Smooth muscle cell (in vitro differentiated cells): ENCODE results near the gene GPR3. TPM values are rescaled to one million over a fixed set of nuclear protein-coding genes. Genes with fewer than 3 reads are reported as not detected.

ENCODE experiments used
- DNase-seq: peaks from one replicate; lab custom pipeline; 2025; ENCODE audit not compliant: unreplicated experiment; lab: John Stamatoyannopoulos, UW
- H2AFZ ChIP-seq: fragments of 200-600 bp; sonication (generic); 2 replicates; pipeline ENCODE4 v1.6.0; 2016; ENCODE audit warnings: antibody characterized with exemption, low read depth, mild to moderate bottlenecking
- H3F3A ChIP-seq: fragments of 200-600 bp; sonication (generic); 2 replicates; pipeline ENCODE4 v1.6.0; 2017; ENCODE audit warnings: antibody characterized with exemption, low read depth
- H3K27ac ChIP-seq: fragments of 200-600 bp; sonication (generic); 2 replicates; pipeline ENCODE4 v1.5.1; 2016; ENCODE audit warnings: low read depth, mild to moderate bottlenecking
- H3K27me3 ChIP-seq: fragments of 200-600 bp; sonication (generic); 2 replicates; pipeline ENCODE4 v1.6.1; 2016; ENCODE audit warnings: low read depth, mild to moderate bottlenecking
- H3K36me3 ChIP-seq: fragments of 200-600 bp; sonication (generic); 2 replicates; pipeline ENCODE4 v1.5.1; 2016; ENCODE audit warnings: low read depth
- H3K4me1 ChIP-seq: fragments of 200-600 bp; sonication (generic); 2 replicates; pipeline ENCODE4 v1.5.1; 2016; ENCODE audit warnings: low read depth
- H3K4me2 ChIP-seq: fragments of 200-600 bp; sonication (generic); 2 replicates; pipeline ENCODE4 v1.6.0; 2016; ENCODE audit warnings: mild to moderate bottlenecking
- H3K4me3 ChIP-seq: fragments of 200-600 bp; sonication (generic); 2 replicates; pipeline ENCODE4 v1.5.1; 2016; ENCODE audit warnings: mild to moderate bottlenecking
- H3K79me2 ChIP-seq: fragments of 200-600 bp; sonication (generic); 2 replicates; pipeline ENCODE4 v1.6.0; 2016; ENCODE audit warnings: low read depth, mild to moderate bottlenecking
- H3K9ac ChIP-seq: fragments of 200-600 bp; sonication (generic); 2 replicates; pipeline ENCODE4 v1.6.0; 2016; ENCODE audit warnings: low read depth
- H3K9me3 ChIP-seq: fragments of 200-600 bp; sonication (generic); replicated peaks from 2 replicates; pipeline ENCODE4 v1.5.1; 2016; ENCODE audit warnings: low read depth
- H4K20me1 ChIP-seq: fragments of 200-600 bp; sonication (generic); 2 replicates; pipeline ENCODE4 v1.6.0; 2016; ENCODE audit warnings: low read depth
- WGBS: methylation state at CpG from one replicate; pipeline ENCODE4 v1.1.7; 2016; ENCODE audit warnings: low lambda C conversion rate; 5-methylcytosine and 5-hydroxymethylcytosine counted together
- polyA plus RNA-seq: library from polyadenylated mRNA; unstranded; fragments of >200 nt; fragmentation: Nextera tagmentation; extraction: Ambion mirVana; gene quantifications from 2 replicates; pipeline ENCODE4 v1.2.1, GENCODE V29; 2016
- total RNA-seq: library from RNA; depleted of rRNA; stranded (reverse); fragments of >200 nt; gene quantifications from 2 replicates; pipeline ENCODE4 v1.2.3, GENCODE V29; 2014
- TF ChIP-seq, protein P1 (sequence below): fragments of 200-600 bp; sonication (generic); IDR thresholded peaks from 2 replicates; pipeline ENCODE4 v1.5.1; 2017; ENCODE audit warnings: borderline replicate concordance, mild to moderate bottlenecking, antibody characterized with exemption; ENCODE audit not compliant: insufficient read depth, poor library complexity, severe bottlenecking

Gene GPR3
- total and polyA plus RNA-seq, 2 experiments from 2014 or later, result 2.7 to 4.0 TPM

DNA sequence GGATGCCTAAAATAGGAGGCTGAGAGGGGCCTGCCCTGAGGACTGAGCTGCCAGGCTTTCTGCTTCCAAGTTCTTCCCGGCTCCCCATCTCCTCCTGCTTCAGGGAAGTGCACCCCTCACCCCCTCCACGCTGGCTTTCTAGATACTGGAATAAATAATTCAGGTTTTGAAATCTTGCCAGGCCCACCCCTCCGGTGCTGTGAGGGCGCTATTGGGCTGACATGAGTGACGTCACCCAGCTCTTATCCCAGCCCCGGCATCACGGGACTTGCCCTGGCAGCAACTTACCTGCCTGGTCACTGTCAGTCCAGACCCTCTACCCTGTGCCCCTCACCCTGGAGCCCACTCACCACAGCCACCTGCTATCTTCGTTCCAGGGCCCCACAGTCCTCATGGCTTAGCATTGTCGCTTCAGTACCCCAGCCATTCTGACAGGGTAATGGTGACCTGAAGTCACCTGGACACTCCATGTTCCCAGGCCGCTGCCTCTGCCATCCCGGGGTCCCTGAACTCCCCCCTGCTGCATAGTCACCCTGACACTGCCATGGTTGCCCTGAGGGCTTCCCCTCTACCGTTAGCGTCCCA, 819 bp upstream of the GPR3 start:
- Histone ChIP-seq H2AFZ (no peak overlapping the region), H3K9ac (peak overlapping the region; percentile 43), H3K4me2 (peak overlapping the region; percentile 97), H3K4me3 (peak overlapping the region; percentile 76), H3F3A (peaks cover 5% of the 10 kb centered on the region), H3K4me1 (peaks cover 4% of the 10 kb centered on the region), H4K20me1 (no peaks in the 10 kb centered on the region), H3K27ac (no peak overlapping the region), H3K9me3 (no peaks in the 10 kb centered on the region), H3K27me3 (no peaks in the 10 kb centered on the region), H3K79me2 (no peaks in the 10 kb centered on the region), H3K36me3 (no peaks in the 10 kb centered on the region)
- WGBS, result 27% methylated on average over 11 of the region's 13 CpGs
- no peak for DNase-seq
- TF ChIP-seq, protein P1, sequence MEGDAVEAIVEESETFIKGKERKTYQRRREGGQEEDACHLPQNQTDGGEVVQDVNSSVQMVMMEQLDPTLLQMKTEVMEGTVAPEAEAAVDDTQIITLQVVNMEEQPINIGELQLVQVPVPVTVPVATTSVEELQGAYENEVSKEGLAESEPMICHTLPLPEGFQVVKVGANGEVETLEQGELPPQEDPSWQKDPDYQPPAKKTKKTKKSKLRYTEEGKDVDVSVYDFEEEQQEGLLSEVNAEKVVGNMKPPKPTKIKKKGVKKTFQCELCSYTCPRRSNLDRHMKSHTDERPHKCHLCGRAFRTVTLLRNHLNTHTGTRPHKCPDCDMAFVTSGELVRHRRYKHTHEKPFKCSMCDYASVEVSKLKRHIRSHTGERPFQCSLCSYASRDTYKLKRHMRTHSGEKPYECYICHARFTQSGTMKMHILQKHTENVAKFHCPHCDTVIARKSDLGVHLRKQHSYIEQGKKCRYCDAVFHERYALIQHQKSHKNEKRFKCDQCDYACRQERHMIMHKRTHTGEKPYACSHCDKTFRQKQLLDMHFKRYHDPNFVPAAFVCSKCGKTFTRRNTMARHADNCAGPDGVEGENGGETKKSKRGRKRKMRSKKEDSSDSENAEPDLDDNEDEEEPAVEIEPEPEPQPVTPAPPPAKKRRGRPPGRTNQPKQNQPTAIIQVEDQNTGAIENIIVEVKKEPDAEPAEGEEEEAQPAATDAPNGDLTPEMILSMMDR, result no peak

DNA sequence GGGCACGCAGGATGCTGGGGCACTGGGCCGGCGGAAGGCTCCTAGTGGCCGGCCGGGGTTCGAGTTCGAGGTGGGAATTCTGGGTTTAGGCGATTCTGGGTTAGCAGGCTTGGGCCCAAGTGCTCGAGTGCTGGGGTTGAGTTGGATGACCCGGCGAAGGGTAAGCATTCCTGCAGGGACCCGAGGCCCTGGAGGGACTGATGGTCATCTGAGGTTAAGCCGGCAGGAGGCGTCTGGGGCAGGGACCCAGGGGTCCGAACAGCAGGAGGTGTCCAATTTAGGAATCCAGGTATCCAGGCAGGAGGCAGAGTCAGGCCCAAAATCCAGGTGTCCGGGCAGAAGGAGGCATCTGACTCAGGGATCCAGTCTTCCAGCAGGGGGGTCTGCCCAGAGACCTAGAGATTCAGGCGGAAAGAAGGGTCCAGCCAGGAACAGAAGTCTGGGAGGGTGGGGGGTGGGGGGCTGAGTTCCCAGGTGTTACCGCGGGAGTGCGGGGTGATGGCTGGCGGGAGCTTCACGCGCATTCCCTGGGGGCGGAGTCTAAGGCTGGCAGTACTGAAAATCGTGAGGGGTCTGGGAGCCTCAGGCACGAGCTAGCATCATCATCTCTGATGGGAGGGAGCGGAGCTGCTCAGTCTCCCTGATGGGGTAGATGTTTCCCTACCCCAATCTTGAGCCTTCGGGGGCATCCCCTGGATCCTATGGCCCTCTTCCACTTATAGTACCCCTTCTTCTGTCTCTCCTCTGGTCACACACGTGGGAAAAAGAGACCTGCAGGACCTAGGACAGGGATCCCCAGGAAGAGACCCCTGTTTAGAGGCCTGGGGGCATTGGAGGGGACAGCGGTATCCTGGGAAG, 585 bp downstream of the GPR3 start:
- no peak overlapping the region for H3K27ac ChIP-seq
- H4K20me1 ChIP-seq, result no peaks in the 10 kb centered on the region
- 20% methylated on average over 30 of the region's 30 CpGs for WGBS
- peak overlapping the region; percentile 76 for H3K4me3 ChIP-seq
- no peaks in the 10 kb centered on the region for H3K27me3 ChIP-seq
- no peak for DNase-seq
- peak overlapping the region; percentile 47 for H2AFZ ChIP-seq
- no peaks in the 10 kb centered on the region for H3K36me3 ChIP-seq
- H3K4me1 ChIP-seq, result peaks cover 4% of the 10 kb centered on the region
- H3K9me3 ChIP-seq, result no peaks in the 10 kb centered on the region
- H3K79me2 ChIP-seq, result no peaks in the 10 kb centered on the region
- H3F3A ChIP-seq, result peaks cover 5% of the 10 kb centered on the region
- H3K9ac ChIP-seq, result peak overlapping the region; percentile 94
- H3K4me2 ChIP-seq, result peak overlapping the region; percentile 97
- TF ChIP-seq, protein P1, result peak; percentile 33

DNA sequence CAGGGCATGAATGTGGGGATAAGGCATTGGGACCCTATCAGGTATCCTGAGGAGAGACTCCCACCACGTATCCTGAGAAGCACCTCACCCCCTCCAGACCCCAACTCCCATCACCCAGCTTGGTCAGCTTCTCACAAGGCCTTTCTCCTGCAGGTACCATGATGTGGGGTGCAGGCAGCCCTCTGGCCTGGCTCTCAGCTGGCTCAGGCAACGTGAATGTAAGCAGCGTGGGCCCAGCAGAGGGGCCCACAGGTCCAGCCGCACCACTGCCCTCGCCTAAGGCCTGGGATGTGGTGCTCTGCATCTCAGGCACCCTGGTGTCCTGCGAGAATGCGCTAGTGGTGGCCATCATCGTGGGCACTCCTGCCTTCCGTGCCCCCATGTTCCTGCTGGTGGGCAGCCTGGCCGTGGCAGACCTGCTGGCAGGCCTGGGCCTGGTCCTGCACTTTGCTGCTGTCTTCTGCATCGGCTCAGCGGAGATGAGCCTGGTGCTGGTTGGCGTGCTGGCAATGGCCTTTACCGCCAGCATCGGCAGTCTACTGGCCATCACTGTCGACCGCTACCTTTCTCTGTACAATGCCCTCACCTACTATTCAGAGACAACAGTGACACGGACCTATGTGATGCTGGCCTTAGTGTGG, 1.3 kb downstream of the GPR3 start:
- no peaks in the 10 kb centered on the region for H3K36me3 ChIP-seq
- H3K9ac ChIP-seq, result no peak overlapping the region
- H3F3A ChIP-seq, result peaks cover 5% of the 10 kb centered on the region
- H3K4me3 ChIP-seq, result no peak overlapping the region
- peaks cover 4% of the 10 kb centered on the region for H3K4me1 ChIP-seq
- H3K27ac ChIP-seq, result no peak overlapping the region
- H3K79me2 ChIP-seq, result no peaks in the 10 kb centered on the region
- no peaks in the 10 kb centered on the region for H4K20me1 ChIP-seq
- no peak overlapping the region for H3K4me2 ChIP-seq
- TF ChIP-seq, protein P1, result no peak
- no peak overlapping the region for H2AFZ ChIP-seq
- WGBS, result 97% methylated on average over 18 of the region's 18 CpGs
- no peaks in the 10 kb centered on the region for H3K9me3 ChIP-seq
- H3K27me3 ChIP-seq, result no peaks in the 10 kb centered on the region
- no peak for DNase-seq
